Ishikawa (cell line): Measurements from ENCODE around the gene RELL1.

Experiments used
- CEBPB ChIP-seq: IDR thresholded peaks from 2 replicates; pipeline ENCODE4 v1.6.1; 2012
- CREB1 ChIP-seq: IDR thresholded peaks from 2 replicates; pipeline ENCODE4 v1.6.1; 2012; ENCODE audit warnings: low read depth
- EGR1 ChIP-seq: IDR thresholded peaks from 2 replicates; pipeline ENCODE4 v1.6.1; 2012
- EP300 ChIP-seq: IDR thresholded peaks from 2 replicates; pipeline ENCODE4 v1.6.1; 2012; ENCODE audit warnings: borderline replicate concordance
- FOXM1 ChIP-seq: IDR thresholded peaks from 2 replicates; pipeline ENCODE4 v1.6.1; 2012; ENCODE audit warnings: low read depth, borderline replicate concordance
- MAX ChIP-seq: IDR thresholded peaks from 2 replicates; pipeline ENCODE4 v1.6.1; 2012
- NFIC ChIP-seq: IDR thresholded peaks from 2 replicates; pipeline ENCODE4 v1.6.1; 2012
- RAD21 ChIP-seq: IDR thresholded peaks from 2 replicates; pipeline ENCODE4 v1.6.1; 2012; ENCODE audit warnings: low read depth
- REST ChIP-seq: IDR thresholded peaks from 2 replicates; pipeline ENCODE4 v1.6.1; 2012; ENCODE audit warnings: low read depth, mild to moderate bottlenecking
- TAF1 ChIP-seq: IDR thresholded peaks from 2 replicates; pipeline ENCODE4 v1.6.1; 2012; ENCODE audit warnings: low read depth, mild to moderate bottlenecking
- TCF12 ChIP-seq: IDR thresholded peaks from 2 replicates; pipeline ENCODE4 v1.6.1; 2012; ENCODE audit warnings: low read depth
- TEAD4 ChIP-seq: IDR thresholded peaks from 2 replicates; pipeline ENCODE4 v1.6.1; 2012
- YY1 ChIP-seq: IDR thresholded peaks from 2 replicates; pipeline ENCODE4 v1.6.1; 2012; ENCODE audit warnings: low read depth
- ZBTB7A ChIP-seq: IDR thresholded peaks from 2 replicates; pipeline ENCODE4 v1.6.1; 2012; ENCODE audit warnings: low read depth
- TF ChIP-seq, protein P1 (sequence below): IDR thresholded peaks from 2 replicates; pipeline ENCODE4 v1.6.1; 2012

RELL1 gene

GRCh38 chr4:37679301-37679700 is 6.9 kb downstream of the RELL1 start:
- no peak for TF ChIP-seq EGR1
- TF ChIP-seq FOXM1 = no peak
- no peak for TF ChIP-seq TEAD4

DNA sequence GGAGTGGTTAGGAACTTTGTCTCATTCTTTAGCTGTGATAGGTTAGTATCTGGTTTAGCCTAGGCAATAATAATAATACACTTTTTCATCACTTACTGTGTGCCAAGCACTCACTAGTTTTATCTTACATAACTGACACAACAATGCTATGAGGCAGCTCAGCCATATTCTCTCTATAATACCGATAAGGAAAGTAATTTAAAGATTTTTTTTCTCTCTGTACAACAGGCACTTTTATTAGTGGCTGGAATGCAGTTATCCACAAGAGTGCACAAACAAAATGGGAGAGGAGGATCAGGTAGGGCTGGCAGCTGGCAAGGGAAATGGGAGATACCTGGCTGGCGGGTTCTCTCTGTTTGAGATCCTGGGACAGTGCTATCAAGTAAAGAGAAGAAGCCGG is 7.6 kb downstream of the RELL1 start:
- TF ChIP-seq CREB1 = no peak
- peak; percentile 17; the same call in 1 of the 2 replicates for TF ChIP-seq RAD21
- peak; percentile 43; the same call in 1 of the 2 replicates for TF ChIP-seq TAF1
- TF ChIP-seq REST = no peak
- no peak for TF ChIP-seq EGR1
- peak; percentile 72 for TF ChIP-seq YY1
- TF ChIP-seq EP300 = peak; percentile 91
- TF ChIP-seq FOXM1 = peak; percentile 81
- TF ChIP-seq TEAD4 = peak; percentile 96
- peak; percentile 92 for TF ChIP-seq TCF12
- TF ChIP-seq MAX = peak; percentile 50; the same call in 1 of the 2 replicates
- TF ChIP-seq, protein P1, sequence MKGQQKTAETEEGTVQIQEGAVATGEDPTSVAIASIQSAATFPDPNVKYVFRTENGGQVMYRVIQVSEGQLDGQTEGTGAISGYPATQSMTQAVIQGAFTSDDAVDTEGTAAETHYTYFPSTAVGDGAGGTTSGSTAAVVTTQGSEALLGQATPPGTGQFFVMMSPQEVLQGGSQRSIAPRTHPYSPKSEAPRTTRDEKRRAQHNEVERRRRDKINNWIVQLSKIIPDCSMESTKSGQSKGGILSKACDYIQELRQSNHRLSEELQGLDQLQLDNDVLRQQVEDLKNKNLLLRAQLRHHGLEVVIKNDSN = no peak; the same call in 1 of the 2 replicates
- TF ChIP-seq NFIC = peak; percentile 86
- TF ChIP-seq CEBPB = peak; percentile 39; the same call in 1 of the 2 replicates
- peak; percentile 28; the same call in 1 of the 2 replicates for TF ChIP-seq ZBTB7A

GRCh38 chr4:37675587-37676290 is 10.4 kb downstream of the RELL1 start:
- no peak for TF ChIP-seq YY1
- peak; percentile 26; the same call in 1 of the 2 replicates for TF ChIP-seq NFIC
- TF ChIP-seq, protein P1 = no peak
- TF ChIP-seq FOXM1 = no peak
- no peak for TF ChIP-seq ZBTB7A
- TF ChIP-seq MAX = no peak

GRCh38 chr4:37674439-37674838 is 11.7 kb downstream of the RELL1 start:
- TF ChIP-seq, protein P1 = no peak
- no peak for TF ChIP-seq EP300
- TF ChIP-seq YY1 = no peak
- TF ChIP-seq TAF1 = no peak
- no peak for TF ChIP-seq RAD21
- no peak for TF ChIP-seq ZBTB7A
- TF ChIP-seq TCF12 = no peak
- TF ChIP-seq CREB1 = no peak
- no peak for TF ChIP-seq REST
- TF ChIP-seq TEAD4 = no peak
- no peak for TF ChIP-seq EGR1
- TF ChIP-seq CEBPB = no peak
- TF ChIP-seq FOXM1 = no peak
- no peak for TF ChIP-seq NFIC
- TF ChIP-seq MAX = no peak

- TF ChIP-seq TEAD4 = no peak
- no peak for TF ChIP-seq YY1
- TF ChIP-seq RAD21 = no peak
- no peak for TF ChIP-seq ZBTB7A
- TF ChIP-seq CREB1 = no peak
- no peak for TF ChIP-seq CEBPB
- no peak for TF ChIP-seq REST
- TF ChIP-seq, protein P1 = no peak
Observed at GRCh38 chr4:37673538-37674192, 12.5 kb downstream of the RELL1 start.
